ENCODE measurements around the gene GLT1D1.

GLT1D1 gene

DNA sequence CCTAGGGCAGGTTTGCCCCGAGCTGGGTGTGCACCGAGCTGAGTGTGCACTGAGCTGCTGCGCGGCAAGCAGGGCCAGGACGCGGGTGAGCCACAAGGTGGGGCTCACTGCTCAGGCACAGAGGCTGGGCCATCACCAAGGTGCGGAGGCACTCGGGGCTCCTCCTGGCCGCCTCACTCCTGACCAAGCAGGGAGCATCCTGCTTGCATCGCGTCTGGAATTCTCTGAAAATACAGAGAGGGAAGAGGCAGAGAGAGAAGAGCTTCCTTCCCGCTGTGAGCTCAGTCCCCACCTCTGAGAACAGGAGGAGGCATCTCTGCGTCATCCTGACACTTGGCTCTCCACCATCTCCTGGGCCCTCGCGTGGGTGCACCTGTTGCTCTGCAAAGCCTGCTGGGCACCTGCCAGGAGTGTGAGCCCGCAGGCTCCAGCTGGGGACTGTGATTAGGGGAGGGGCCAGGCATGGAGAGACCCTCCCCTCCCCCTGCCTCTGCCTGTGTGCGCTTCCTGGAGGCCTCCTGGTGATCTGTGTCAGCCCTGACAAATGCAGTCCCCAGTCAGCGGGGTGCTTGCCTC is 116.3 kb downstream of the GLT1D1 start:
- DNase-seq: peak; percentile 46

DNA sequence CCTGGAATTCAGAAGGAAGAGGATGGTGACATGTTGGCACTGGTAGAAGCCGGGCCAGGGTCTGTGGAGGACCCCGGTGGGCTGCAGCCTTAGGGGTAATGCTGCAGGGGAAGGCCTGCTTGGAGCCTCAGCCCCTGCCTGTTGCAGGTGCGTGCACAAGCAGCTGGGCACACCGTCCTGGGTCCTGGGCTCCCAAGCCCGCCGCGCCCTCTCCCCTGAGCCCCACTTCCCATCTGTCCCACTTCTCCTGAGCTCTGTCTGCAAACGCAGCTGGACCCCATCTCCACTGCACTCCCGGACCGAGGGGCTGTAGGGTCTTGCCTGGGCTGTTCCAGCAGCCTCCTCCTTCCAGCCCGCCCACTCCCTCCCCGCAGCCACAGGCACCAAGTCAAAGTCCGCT is 116.8 kb downstream of the GLT1D1 start:
- no peak for DNase-seq

DNA sequence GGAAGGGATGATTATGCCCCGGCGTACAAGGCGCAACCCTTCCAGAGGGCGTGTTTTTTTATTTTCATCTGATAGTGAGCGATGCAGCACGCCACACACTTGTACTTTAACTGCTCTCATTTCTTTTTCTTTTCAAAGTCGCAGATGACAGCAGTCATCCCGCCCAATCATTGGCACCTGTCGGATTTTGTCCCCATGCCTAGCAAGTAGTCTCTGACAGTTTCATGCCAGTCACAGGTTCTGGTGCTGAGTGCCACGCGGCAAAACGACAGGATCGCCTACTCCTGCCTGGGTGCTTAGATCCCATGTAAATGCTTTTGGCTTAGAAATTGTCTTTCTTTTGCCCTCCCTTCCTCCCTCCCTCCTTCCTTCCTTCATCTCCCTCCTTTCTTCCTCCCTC is 117.7 kb downstream of the GLT1D1 start:
- DNase-seq: no peak

DNA sequence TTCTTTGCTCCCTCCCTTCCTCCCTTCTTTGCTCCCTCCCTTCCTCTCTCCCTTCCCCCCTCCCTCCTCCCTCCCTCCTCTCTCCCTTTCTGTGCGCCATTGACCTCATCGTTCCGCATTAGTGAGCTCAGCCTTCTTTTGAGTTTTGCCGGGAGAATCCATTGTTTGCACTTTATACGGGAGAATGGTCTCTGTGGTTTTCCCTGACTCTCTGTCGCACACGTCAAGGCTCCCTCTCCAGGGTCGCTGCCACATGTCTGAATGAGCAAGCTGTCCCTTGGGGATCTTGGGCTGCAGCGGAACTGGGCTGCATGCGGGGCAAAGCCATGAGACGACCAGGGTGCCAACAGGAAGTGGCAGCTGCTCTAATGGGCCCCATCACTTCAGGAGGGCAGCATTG is 118.5 kb downstream of the GLT1D1 start:
- no peak for DNase-seq

DNA sequence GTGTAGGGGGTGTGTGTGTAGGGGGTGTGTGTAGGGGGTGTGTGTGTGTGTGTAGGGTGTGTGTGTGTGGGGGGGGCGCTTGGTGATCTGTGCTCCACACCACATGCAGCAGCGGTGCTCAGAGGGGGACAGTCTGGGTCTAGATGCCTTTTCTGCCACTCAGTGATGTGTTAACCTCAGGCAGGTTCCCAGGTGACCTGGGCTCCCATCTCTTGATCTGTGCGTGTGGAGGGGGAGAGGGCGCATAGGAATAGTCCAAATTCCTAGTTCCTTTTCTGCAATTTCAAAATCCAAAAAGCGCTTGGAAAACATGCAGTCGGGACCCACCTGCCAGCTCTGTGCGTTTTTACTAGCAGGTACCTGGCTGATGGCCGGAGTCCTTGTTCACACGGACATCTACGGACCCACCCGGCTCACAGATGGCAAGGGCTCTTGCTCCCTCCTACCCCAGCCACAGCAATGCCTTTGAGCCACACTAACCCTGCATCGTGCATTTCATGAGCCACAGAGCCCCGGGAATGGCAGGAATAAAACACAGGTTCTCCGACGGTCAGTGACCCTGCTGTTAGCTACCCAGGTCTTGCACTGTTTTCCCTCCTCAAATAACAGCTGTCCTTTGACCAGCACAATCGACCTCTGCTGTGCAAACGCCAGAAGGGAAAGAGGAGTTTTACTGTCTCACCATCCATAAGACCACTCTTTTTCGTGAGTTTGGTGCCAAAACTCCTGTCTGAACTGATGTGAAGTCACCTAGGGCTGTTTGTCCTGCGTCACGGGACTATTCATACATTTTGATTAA is 120.8 kb downstream of the GLT1D1 start:
- no peak for DNase-seq

DNA sequence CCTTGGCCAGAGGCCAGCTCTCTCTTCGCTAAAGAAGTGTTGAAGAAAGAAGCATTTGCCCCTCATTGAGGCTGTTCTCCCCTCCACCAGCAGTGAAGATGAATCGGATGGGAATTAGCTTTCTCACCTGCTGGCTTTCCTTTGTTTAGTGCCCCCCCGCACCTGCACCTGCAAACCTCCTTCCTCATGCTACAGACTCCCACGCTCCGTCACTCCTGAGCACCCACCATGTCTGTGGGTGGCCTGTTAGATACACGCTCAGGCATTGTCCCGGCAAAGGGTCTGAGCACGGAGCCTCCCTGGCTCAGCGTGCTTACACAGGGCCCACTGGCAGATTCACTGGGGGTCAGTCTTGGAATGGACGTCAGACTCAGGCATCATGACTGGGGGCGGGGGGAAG is 121.6 kb downstream of the GLT1D1 start:
- DNase-seq: no peak

DNA sequence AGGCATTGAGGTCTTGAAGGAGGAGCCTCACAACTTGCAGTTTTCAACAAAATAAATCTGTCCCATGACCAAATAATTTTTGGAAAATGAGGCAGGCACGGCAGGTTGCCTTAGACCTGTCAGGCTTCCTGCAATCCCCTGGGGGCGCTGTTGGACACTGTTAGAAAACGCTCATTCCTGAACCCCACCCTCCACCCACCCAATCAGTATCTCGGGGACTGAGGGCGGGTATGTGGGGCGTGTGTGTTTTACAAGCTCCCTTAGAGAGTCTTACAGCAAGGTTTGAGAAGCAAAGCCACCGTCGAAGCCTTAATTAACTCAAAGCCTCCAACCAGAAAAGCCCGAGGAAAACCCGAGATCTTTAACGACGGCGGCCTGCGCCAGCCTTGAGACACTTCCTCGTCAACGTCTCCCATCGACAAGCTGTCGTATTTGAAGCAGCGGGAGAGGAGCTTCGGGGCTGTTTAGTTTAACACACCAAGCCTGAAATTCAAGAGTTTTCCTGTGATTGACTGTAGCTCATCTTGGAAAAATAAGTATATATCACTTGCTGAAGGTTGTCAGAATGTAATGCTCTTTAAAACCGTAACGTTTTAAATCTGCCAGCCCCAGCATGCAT is 123.0 kb downstream of the GLT1D1 start:
- DNase-seq: peak; percentile 49

- no peak for DNase-seq
Observed at GRCh38 chr12:128977441-128977840, 124.2 kb downstream of the GLT1D1 start.

- DNase-seq: no peak
Observed at GRCh38 chr12:128978067-128978466, 124.8 kb downstream of the GLT1D1 start.

DNA sequence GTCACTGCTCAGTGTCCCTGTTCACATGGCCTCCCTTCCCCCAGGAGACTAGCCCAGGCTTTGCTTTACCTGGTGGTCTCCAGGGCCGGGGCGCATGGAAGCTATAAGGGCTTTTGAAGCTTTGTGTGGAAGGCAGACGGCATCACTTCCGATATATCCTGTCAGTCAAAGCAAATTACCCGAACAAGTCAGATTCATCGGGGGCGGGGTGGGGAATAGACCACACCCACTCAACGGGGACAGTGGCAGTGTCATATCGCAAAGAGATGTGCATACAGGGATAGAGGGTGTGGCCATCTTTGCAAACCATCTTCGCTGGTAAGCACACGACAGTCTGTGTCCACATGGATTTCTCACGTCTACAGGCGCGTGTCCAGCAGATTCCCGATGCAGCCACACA is 127.3 kb downstream of the GLT1D1 start:
- DNase-seq: no peak

DNA sequence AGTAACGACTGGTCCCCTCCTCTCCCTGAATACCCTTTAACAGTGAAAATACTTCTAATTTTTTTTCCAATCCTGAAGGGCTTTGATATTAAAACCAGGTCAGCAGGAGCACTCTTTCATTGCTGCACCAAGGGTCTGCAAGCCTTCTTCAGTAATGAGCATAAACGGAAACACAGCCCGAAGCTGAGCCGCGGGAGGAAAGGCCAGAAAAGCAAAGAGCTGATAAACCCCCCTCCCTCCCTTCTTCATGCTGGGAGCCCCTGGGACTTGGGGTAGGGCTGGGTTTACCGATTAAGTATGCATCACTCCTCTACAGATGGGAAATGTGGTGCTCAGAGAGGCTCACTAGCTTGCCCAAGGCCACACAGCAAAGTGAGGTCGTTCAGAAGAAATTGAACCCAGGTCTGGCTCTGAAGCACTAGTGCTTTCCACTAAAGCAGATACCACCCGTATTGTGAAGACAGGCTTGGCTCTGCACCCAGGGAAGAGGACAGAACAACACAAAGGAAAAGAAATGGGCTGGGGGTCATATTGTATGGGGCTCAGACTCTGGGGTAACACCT is 128.8 kb downstream of the GLT1D1 start:
- no peak for DNase-seq

GRCh38 chr12:128982933-128983332 is 129.7 kb downstream of the GLT1D1 start:
- no peak for DNase-seq

DNA sequence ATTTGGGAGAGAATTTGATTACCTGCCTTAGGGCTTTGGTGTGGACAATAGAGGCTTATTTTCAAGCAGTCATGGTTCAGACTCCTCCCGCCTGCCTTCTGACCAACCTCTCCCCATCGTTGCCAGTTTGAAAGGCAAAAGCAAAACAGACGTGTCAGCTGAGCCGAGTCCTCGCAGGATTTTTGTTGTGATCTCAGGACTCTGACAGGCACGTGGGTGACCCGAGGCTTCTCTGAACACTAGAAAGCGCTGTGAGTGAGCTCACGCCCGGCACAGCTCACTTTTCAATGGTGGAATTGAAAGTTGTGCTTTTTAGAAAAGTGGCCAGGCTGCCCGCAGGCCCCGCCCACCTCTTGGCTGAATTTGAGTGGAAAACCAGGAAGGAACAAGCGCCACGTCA is 130.1 kb downstream of the GLT1D1 start:
- no peak for DNase-seq

DNA sequence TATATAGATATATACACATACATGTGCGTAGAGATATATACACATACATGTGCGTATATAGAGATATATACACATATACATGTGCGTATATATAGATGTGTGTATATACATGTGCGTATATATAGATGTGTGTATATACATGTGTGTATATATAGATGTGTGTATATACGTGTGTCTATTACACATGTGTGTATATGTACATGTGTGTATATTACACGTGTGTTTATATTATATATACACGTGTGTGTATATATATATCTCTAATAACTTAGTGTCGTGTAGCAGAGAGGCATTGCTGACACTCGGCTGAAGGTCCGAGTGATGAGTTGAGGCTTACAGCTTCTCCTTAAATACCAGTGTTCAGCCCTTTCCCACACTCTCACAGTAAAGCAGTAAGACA is 133.7 kb downstream of the GLT1D1 start:
- DNase-seq: no peak

- DNase-seq: no peak
Observed at GRCh38 chr12:128989287-128989686, 136.0 kb downstream of the GLT1D1 start.

- no peak for DNase-seq
Observed at GRCh38 chr12:128991716-128992115, 138.4 kb downstream of the GLT1D1 start.

DNA sequence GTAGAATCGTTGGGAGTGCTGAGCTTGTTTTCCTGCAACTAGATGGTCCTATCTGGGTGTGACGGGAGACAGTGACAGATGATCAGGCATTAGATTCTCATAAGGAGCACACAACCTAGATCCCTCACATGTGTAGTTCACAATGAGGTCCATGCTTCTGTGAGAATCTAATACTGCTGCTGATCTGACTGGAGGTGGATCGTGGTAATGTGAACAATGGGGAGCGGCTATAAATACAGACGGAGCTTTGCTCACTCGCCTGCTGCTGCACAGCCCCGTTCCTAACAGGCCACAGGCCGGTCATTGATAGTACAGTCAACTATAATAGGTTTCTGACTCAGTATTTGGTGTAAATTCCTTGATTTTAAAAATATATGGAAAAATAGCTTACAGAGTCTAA is 138.8 kb downstream of the GLT1D1 start:
- DNase-seq: no peak

- DNase-seq: no peak
Observed at GRCh38 chr12:128992550-128992949, 139.3 kb downstream of the GLT1D1 start.

- DNase-seq: no peak
Observed at GRCh38 chr12:128994856-128995255, 141.6 kb downstream of the GLT1D1 start.

DNA sequence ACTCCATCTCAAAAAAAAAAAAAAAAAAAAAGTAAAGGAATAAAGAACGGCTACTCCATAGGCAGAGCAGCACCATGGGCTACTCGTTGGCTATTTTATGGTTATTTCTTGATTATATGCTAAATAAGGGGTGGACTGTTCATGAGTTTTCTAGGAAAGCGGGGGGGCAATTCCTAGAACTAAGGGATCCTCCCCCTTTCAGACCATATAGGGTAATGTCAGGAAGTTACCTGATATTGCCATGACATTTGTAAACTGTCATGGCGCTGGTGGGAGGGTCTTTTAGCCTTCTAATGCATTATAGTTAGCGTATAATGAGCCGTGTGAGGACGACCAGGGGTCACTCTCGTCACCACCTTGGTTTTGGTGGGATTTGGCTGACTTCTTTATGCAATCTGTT is 142.3 kb downstream of the GLT1D1 start:
- no peak for DNase-seq

- no peak for DNase-seq
Observed at GRCh38 chr12:129001826-129002225, 148.5 kb downstream of the GLT1D1 start.

- DNase-seq: no peak
Observed at GRCh38 chr12:129002427-129002826, 149.1 kb downstream of the GLT1D1 start.

GRCh38 chr12:129005416-129005815 is 152.1 kb downstream of the GLT1D1 start:
- DNase-seq: no peak

DNA sequence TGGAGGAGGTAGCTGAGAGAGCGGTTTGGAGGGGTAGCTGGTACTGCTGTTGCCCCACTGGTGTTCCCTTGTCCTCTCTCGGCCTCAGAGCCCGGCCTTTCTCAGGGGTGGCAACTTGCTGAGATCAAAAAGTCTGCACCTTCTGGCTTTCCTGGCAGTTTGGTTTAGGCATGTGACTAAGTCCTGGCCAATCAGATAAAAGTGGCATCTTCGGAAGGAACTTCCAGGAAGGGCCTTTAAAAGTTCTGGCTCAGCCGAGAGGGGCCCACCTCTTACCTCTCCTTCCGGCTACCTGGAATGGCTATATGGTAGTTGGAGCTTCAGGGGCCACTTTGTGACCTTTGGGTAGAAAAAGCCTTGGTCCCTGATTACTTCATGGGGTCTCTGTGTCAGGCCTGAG is 152.6 kb downstream of the GLT1D1 start:
- no peak for DNase-seq

Measured in hematopoietic multipotent progenitor cell treated with erythropoietin and hydrocortisone succinate and interleukin-3 and kit ligand, for 4 days (in vitro differentiated cells).